GM23338 (cell line): Measurements from ENCODE around the gene TDG. TPM values are rescaled to one million over a fixed set of nuclear protein-coding genes. Genes with fewer than 3 reads are reported as not detected.

ENCODE experiments used
- ATAC-seq: fragments of 200-7000 bp; cut with Tn5 transposase; 3 replicates; pipeline ENCODE4 v1.9.1; 2020
- DNase-seq: peaks from one replicate; pipeline ENCODE4 v3.0.0-alpha.2; 2015; ENCODE audit warnings: low spot score
- H2AFZ ChIP-seq: fragments of 200-600 bp; sonication (generic); 2 replicates; pipeline ENCODE4 v1.8.0; 2016; ENCODE audit warnings: antibody characterized with exemption, mild to moderate bottlenecking, moderate library complexity
- H3F3A ChIP-seq: fragments of 200-600 bp; sonication (generic); replicated peaks from 2 replicates; pipeline ENCODE4 v1.8.0; 2017; ENCODE audit warnings: antibody characterized with exemption, mixed run types, low read depth
- H3K27ac ChIP-seq: fragments of 200-600 bp; sonication (generic); 2 replicates; pipeline ENCODE4 v1.6.1; 2016; ENCODE audit warnings: low read depth
- H3K27me3 ChIP-seq: fragments of 200-600 bp; sonication (generic); 2 replicates; pipeline ENCODE4 v1.8.0; 2016; ENCODE audit warnings: mild to moderate bottlenecking, mixed run types, moderate library complexity; ENCODE audit not compliant: insufficient read depth
- H3K36me3 ChIP-seq: fragments of 200-600 bp; sonication (generic); 2 replicates; pipeline ENCODE4 v1.8.0; 2016; ENCODE audit warnings: mild to moderate bottlenecking; ENCODE audit not compliant: insufficient read depth
- H3K4me1 ChIP-seq: fragments of 200-600 bp; sonication (generic); 2 replicates; pipeline ENCODE4 v1.8.0; 2016; ENCODE audit warnings: mild to moderate bottlenecking, moderate library complexity; ENCODE audit not compliant: insufficient read depth
- H3K4me2 ChIP-seq: fragments of 200-600 bp; sonication (generic); 2 replicates; pipeline ENCODE4 v1.7.1; 2017; ENCODE audit warnings: mixed run types
- H3K4me3 ChIP-seq: fragments of 200-600 bp; sonication (generic); 2 replicates; pipeline ENCODE4 v1.6.1; 2016; ENCODE audit warnings: mixed run types
- H3K79me2 ChIP-seq: fragments of 200-600 bp; sonication (generic); replicated peaks from 2 replicates; pipeline ENCODE4 v1.8.0; 2017; ENCODE audit warnings: mild to moderate bottlenecking; ENCODE audit not compliant: insufficient read depth
- H3K9me2 ChIP-seq: fragments of 200-600 bp; sonication (generic); 2 replicates; pipeline ENCODE4 v1.8.0; 2017; ENCODE audit not compliant: insufficient read depth
- H4K20me1 ChIP-seq: fragments of 200-600 bp; sonication (generic); replicated peaks from 2 replicates; pipeline ENCODE4 v1.8.0; 2017; ENCODE audit warnings: mild to moderate bottlenecking; ENCODE audit not compliant: insufficient read depth
- H3K27ac Mint-ChIP-seq: 2 replicates; pipeline ENCODE4 v1.8.0; 2020; ENCODE audit warnings: inconsistent platforms, mild to moderate bottlenecking, moderate library complexity, mixed read lengths
- H3K27me3 Mint-ChIP-seq: 3 replicates; pipeline ENCODE4 v1.8.0; 2022; ENCODE audit warnings: low read depth, mild to moderate bottlenecking, moderate library complexity, mixed read lengths, inconsistent platforms; ENCODE audit not compliant: insufficient read depth, poor library complexity
- H3K36me3 Mint-ChIP-seq: 3 replicates; pipeline ENCODE4 v1.8.0; 2021; ENCODE audit warnings: low read depth, mild to moderate bottlenecking, inconsistent platforms, moderate library complexity, mixed read lengths
- H3K4me1 Mint-ChIP-seq: 3 replicates; pipeline ENCODE4 v1.8.0; 2020; ENCODE audit warnings: mild to moderate bottlenecking, inconsistent platforms, mixed read lengths
- H3K4me3 Mint-ChIP-seq: 3 replicates; pipeline ENCODE4 v1.8.0; 2021; ENCODE audit warnings: moderate library complexity, mild to moderate bottlenecking, inconsistent platforms, mixed read lengths
- H3K9me3 Mint-ChIP-seq: 3 replicates; pipeline ENCODE4 v1.8.0; 2020; ENCODE audit warnings: moderate library complexity, mild to moderate bottlenecking, inconsistent platforms, mixed read lengths
- CREB1 ChIP-seq: fragments of 250-450 bp; sonication (Bioruptor Pico); IDR thresholded peaks from 2 replicates; pipeline ENCODE4 v1.5.0; 2020; ENCODE audit warnings: low read depth, mild to moderate bottlenecking, moderate library complexity
- EZH2phosphoT487 ChIP-seq: fragments of 200-600 bp; sonication (generic); IDR thresholded peaks from one replicate; pipeline ENCODE4 v1.8.1; 2018; ENCODE audit warnings: antibody characterized with exemption; ENCODE audit not compliant: unreplicated experiment
- NANOG ChIP-seq: IDR thresholded peaks from 2 replicates; pipeline ENCODE4 v1.6.1; 2016; ENCODE audit warnings: antibody characterized with exemption, borderline replicate concordance
- POLR2AphosphoS5 ChIP-seq: IDR thresholded peaks from 2 replicates; pipeline ENCODE4 v1.6.1; 2016; ENCODE audit warnings: antibody characterized with exemption, low read depth
- STAT1 ChIP-seq: IDR thresholded peaks from one replicate; pipeline ENCODE4 v1.6.1; 2016; ENCODE audit warnings: antibody characterized with exemption; ENCODE audit not compliant: unreplicated experiment
- ZNF114 ChIP-seq: fragments of 250-450 bp; sonication (Bioruptor Pico); IDR thresholded peaks from 2 replicates; pipeline ENCODE4 v1.5.0; 2020; ENCODE audit warnings: mild to moderate bottlenecking, moderate library complexity
- polyA plus RNA-seq: library from polyadenylated mRNA; unstranded; fragments of >200 nt; fragmentation: Nextera tagmentation; extraction: Ambion mirVana; gene quantifications from 2 replicates; pipeline ENCODE4 v1.2.1, GENCODE V29; 2016
- total RNA-seq: library from RNA; depleted of rRNA; stranded (reverse); fragments of >200 nt; shearing (Covaris generic); gene quantifications from 2 replicates; pipeline ENCODE4 v1.2.3, GENCODE V29; 2014
- TF ChIP-seq, protein P1 (sequence below), 2 experiments: fragments of 200-600 bp in 1 of 2; sonication (generic) in 1 of 2; conservative IDR thresholded peaks; 2 replicates each; pipeline versions ENCODE4 v1.5.1 to v1.6.1; 2016 to 2017; ENCODE audit warnings: antibody characterized with exemption in 2 of 2, low read depth in 2 of 2, mild to moderate bottlenecking in 2 of 2, moderate library complexity in 1 of 2
- TF ChIP-seq, protein P2 (sequence below): IDR thresholded peaks from one replicate; pipeline ENCODE4 v1.6.1; 2018; ENCODE audit warnings: antibody characterized with exemption; ENCODE audit not compliant: unreplicated experiment
- TF ChIP-seq, protein P3 (sequence below): IDR thresholded peaks from 2 replicates; pipeline ENCODE4 v1.6.1; 2016; ENCODE audit warnings: antibody characterized with exemption

TDG gene
- total and polyA plus RNA-seq, 2 experiments from 2014 or later: 57.0 to 66.2 TPM

DNA sequence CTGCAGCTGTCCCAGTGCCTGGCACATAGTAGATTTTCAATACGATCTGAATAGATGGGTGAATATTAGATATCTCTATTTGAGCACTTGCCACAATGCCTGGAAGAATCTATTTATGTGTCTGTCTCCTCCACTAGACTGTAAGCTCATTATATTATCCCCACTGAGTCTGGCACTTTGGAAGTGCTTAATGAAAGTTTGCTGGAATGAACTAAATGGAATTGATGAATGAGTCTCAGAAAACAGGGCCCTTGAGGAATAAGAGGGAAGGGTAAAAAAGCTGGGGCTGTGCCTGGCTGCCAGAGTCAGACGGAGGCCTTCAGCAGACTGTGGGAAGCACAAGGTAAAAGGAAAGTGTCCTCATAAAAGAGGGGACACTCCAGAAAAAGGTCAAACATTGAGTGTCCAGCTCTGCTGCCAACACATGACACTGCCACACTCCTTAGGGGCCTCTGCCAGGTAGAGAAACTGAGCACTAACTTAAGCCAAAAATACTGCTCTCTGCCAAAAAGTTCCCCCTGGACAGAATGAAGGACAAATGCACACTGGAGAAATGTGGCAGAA is 45.0 kb downstream of the TDG start:
- ATAC-seq: no peak
- Histone ChIP-seq H3K79me2 (no peaks in the 10 kb centered on the region), H3K27me3 (no peaks in the 10 kb centered on the region), H2AFZ (no peak overlapping the region), H3K9me2 (no peaks in the 10 kb centered on the region), H3K4me1 (no peaks in the 10 kb centered on the region), H3K4me2 (no peak overlapping the region), H3K27ac (no peak overlapping the region), H3K4me3 (no peak overlapping the region), H3F3A (no peaks in the 10 kb centered on the region), H3K36me3 (no peaks in the 10 kb centered on the region), H4K20me1 (no peaks in the 10 kb centered on the region)
- peaks cover 12% of the 10 kb centered on the region for H3K9me3 Mint-ChIP-seq
- H3K27ac Mint-ChIP-seq: no peak overlapping the region
- no peak for DNase-seq
- H3K27me3 Mint-ChIP-seq: peaks cover 6% of the 10 kb centered on the region
- no peak overlapping the region for H3K4me3 Mint-ChIP-seq
- no peaks in the 10 kb centered on the region for H3K4me1 Mint-ChIP-seq
- TF ChIP-seq, protein P1, sequence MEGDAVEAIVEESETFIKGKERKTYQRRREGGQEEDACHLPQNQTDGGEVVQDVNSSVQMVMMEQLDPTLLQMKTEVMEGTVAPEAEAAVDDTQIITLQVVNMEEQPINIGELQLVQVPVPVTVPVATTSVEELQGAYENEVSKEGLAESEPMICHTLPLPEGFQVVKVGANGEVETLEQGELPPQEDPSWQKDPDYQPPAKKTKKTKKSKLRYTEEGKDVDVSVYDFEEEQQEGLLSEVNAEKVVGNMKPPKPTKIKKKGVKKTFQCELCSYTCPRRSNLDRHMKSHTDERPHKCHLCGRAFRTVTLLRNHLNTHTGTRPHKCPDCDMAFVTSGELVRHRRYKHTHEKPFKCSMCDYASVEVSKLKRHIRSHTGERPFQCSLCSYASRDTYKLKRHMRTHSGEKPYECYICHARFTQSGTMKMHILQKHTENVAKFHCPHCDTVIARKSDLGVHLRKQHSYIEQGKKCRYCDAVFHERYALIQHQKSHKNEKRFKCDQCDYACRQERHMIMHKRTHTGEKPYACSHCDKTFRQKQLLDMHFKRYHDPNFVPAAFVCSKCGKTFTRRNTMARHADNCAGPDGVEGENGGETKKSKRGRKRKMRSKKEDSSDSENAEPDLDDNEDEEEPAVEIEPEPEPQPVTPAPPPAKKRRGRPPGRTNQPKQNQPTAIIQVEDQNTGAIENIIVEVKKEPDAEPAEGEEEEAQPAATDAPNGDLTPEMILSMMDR (conservative IDR thresholded peaks at IDR 0.05; ENCODE audit: low read depth in 2 of 2): no peak
- TF ChIP-seq POLR2AphosphoS5: no peak
- TF ChIP-seq CREB1: no peak
- TF ChIP-seq ZNF114 (CRISPR knock-in tag): no peak
- TF ChIP-seq, protein P2, sequence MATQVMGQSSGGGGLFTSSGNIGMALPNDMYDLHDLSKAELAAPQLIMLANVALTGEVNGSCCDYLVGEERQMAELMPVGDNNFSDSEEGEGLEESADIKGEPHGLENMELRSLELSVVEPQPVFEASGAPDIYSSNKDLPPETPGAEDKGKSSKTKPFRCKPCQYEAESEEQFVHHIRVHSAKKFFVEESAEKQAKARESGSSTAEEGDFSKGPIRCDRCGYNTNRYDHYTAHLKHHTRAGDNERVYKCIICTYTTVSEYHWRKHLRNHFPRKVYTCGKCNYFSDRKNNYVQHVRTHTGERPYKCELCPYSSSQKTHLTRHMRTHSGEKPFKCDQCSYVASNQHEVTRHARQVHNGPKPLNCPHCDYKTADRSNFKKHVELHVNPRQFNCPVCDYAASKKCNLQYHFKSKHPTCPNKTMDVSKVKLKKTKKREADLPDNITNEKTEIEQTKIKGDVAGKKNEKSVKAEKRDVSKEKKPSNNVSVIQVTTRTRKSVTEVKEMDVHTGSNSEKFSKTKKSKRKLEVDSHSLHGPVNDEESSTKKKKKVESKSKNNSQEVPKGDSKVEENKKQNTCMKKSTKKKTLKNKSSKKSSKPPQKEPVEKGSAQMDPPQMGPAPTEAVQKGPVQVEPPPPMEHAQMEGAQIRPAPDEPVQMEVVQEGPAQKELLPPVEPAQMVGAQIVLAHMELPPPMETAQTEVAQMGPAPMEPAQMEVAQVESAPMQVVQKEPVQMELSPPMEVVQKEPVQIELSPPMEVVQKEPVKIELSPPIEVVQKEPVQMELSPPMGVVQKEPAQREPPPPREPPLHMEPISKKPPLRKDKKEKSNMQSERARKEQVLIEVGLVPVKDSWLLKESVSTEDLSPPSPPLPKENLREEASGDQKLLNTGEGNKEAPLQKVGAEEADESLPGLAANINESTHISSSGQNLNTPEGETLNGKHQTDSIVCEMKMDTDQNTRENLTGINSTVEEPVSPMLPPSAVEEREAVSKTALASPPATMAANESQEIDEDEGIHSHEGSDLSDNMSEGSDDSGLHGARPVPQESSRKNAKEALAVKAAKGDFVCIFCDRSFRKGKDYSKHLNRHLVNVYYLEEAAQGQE: no peak
- TF ChIP-seq STAT1: no peak
- peaks cover 3% of the 10 kb centered on the region; the same call in 1 of the 3 replicates for H3K36me3 Mint-ChIP-seq

DNA sequence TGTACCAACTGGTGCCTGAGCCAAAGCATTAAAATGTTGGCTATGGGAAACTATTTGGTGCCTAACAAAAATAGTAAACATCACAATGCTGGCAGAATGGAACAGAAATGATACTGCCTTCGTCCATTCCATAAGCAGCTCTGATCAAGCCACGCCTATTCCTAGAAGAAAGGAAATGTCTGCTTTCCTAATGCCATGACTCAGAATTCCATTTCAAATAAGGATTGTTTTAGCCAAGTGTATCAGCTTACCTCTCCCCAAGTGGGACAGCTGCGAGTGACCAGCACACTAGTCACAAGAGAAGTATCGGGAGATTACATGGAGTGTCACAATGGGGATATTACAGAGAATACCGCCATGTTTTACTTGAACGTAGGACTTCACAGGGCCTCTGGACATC is 45.6 kb downstream of the TDG start:
- no peak overlapping the region for H3K27ac Mint-ChIP-seq
- Histone ChIP-seq H3K4me1 (no peaks in the 10 kb centered on the region), H3K4me2 (no peak overlapping the region), H3K9me2 (no peaks in the 10 kb centered on the region), H3F3A (no peaks in the 10 kb centered on the region), H2AFZ (no peak overlapping the region), H4K20me1 (no peaks in the 10 kb centered on the region), H3K4me3 (no peak overlapping the region), H3K27me3 (no peaks in the 10 kb centered on the region), H3K36me3 (no peaks in the 10 kb centered on the region), H3K27ac (no peak overlapping the region), H3K79me2 (no peaks in the 10 kb centered on the region)
- no peak for ATAC-seq
- no peak for DNase-seq
- peaks cover 6% of the 10 kb centered on the region for H3K27me3 Mint-ChIP-seq
- H3K4me1 Mint-ChIP-seq: no peaks in the 10 kb centered on the region
- no peak overlapping the region for H3K4me3 Mint-ChIP-seq
- H3K36me3 Mint-ChIP-seq: peaks cover 3% of the 10 kb centered on the region; the same call in 1 of the 3 replicates
- H3K9me3 Mint-ChIP-seq: peaks cover 12% of the 10 kb centered on the region
- TF ChIP-seq EZH2phosphoT487 (no peak), CREB1 (no peak), NANOG (no peak), STAT1 (no peak)
- TF ChIP-seq, protein P1 (conservative IDR thresholded peaks at IDR 0.05; ENCODE audit: low read depth in 2 of 2): no peak
- TF ChIP-seq, protein P3, sequence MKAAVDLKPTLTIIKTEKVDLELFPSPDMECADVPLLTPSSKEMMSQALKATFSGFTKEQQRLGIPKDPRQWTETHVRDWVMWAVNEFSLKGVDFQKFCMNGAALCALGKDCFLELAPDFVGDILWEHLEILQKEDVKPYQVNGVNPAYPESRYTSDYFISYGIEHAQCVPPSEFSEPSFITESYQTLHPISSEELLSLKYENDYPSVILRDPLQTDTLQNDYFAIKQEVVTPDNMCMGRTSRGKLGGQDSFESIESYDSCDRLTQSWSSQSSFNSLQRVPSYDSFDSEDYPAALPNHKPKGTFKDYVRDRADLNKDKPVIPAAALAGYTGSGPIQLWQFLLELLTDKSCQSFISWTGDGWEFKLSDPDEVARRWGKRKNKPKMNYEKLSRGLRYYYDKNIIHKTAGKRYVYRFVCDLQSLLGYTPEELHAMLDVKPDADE: no peak
